GM12891 (cell line): Measurements from ENCODE around the gene BDNF.

Experiments
- POLR2A ChIP-seq: IDR thresholded peaks from 2 replicates; pipeline ENCODE4 v1.6.1; 2011; ENCODE audit warnings: low read depth, low read length, control low read depth
- POLR2AphosphoS5 ChIP-seq: IDR thresholded peaks from 2 replicates; pipeline ENCODE4 v1.6.1; 2011; ENCODE audit warnings: low read depth, low read length, control low read depth

DNA sequence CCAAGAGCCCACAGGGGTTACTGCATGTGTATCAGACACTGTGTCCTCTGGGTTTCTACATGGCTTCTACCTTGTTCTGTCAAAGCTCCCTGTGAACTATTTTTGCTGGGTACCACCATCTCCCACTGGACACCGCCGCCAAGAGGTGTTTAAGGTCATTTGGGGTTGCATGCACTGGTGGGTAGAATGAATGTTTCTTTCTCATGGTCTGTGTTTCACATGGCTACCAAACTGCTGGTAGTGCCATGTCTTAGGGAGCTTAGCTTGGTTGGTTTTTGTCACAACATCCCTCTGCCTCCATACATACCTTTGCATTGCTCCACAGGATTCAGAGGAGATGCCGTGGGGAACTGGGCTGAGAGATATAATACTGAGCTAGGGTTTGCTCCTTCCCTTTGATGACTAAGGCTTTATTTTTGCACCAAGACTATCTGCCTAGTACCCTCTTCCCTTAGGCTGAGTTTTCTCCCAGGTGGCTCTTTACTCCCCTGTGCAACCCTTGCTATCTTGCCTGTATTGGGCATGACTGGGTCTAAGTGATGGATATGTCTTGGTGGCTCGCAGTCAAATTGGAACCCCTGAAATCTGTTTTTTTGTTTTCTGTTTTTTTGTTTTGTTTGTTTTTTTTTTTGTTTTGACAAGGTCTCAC, 73.2 kb downstream of the BDNF start:
- TF ChIP-seq POLR2AphosphoS5 (no peak), POLR2A (no peak)
